Measurements from ENCODE around the gene SLC4A1AP.

- TF ChIP-seq SMC3 (conservative IDR thresholded peaks at IDR 0.05; ENCODE audit: poor library complexity) (peak; percentile 97), RAD21 (conservative IDR thresholded peaks at IDR 0.05) (peak; percentile 95), CTCF (IDR thresholded peaks at IDR 0.05; ENCODE audit: poor library complexity, severe bottlenecking) (peak; percentile 93), TAF1 (IDR thresholded peaks at IDR 0.05; ENCODE audit: low read depth) (no peak), MXI1 (conservative IDR thresholded peaks at IDR 0.05; ENCODE audit: poor library complexity, severe bottlenecking) (no peak), POLR2AphosphoS5 (IDR thresholded peaks at IDR 0.05) (no peak)
Measured at GRCh38 chr2:27703638-27704341, 40.1 kb downstream of the SLC4A1AP start.

Data from neural cell (in vitro differentiated cells).